GM23248 (cell line): ENCODE results near the gene STH. TPM values are rescaled to one million over a fixed set of nuclear protein-coding genes. Genes with fewer than 3 reads are reported as not detected.

Source experiments
- DNase-seq: peaks from one replicate; pipeline ENCODE4 v3.0.0-alpha.2; 2015
- H2AFZ ChIP-seq: fragments of 200-600 bp; sonication (generic); 2 replicates; pipeline ENCODE4 v1.6.1; 2016; ENCODE audit warnings: antibody characterized with exemption
- H3F3A ChIP-seq: fragments of 200-600 bp; sonication (generic); 2 replicates; pipeline ENCODE4 v1.6.1; 2016; ENCODE audit warnings: mild to moderate bottlenecking, antibody characterized with exemption, mixed run types; ENCODE audit not compliant: insufficient read depth
- H3K27ac ChIP-seq: fragments of 200-600 bp; sonication (generic); 2 replicates; pipeline ENCODE4 v1.5.1; 2016; ENCODE audit warnings: mild to moderate bottlenecking
- H3K27me3 ChIP-seq: fragments of 200-600 bp; sonication (generic); replicated peaks from 2 replicates; pipeline ENCODE4 v1.6.1; 2016; ENCODE audit warnings: mild to moderate bottlenecking; ENCODE audit not compliant: insufficient read depth
- H3K36me3 ChIP-seq: fragments of 200-600 bp; sonication (generic); 2 replicates; pipeline ENCODE4 v1.6.1; 2016; ENCODE audit warnings: low read depth, mild to moderate bottlenecking
- H3K4me1 ChIP-seq: fragments of 200-600 bp; sonication (generic); 2 replicates; pipeline ENCODE4 v1.6.1; 2016; ENCODE audit warnings: mild to moderate bottlenecking; ENCODE audit not compliant: insufficient read depth
- H3K4me2 ChIP-seq: fragments of 200-600 bp; sonication (generic); one replicate; pipeline ENCODE4 v1.6.1; 2016; ENCODE audit warnings: mild to moderate bottlenecking; ENCODE audit not compliant: unreplicated experiment
- H3K4me3 ChIP-seq: fragments of 200-600 bp; sonication (generic); 2 replicates; pipeline ENCODE4 v1.5.1; 2016; ENCODE audit warnings: mild to moderate bottlenecking
- H3K79me2 ChIP-seq: fragments of 200-600 bp; sonication (generic); 2 replicates; pipeline ENCODE4 v1.6.1; 2016; ENCODE audit warnings: mild to moderate bottlenecking; ENCODE audit not compliant: insufficient read depth
- H3K9ac ChIP-seq: fragments of 200-600 bp; sonication (generic); 2 replicates; pipeline ENCODE4 v1.6.1; 2016; ENCODE audit warnings: mild to moderate bottlenecking
- H3K9me2 ChIP-seq: fragments of 200-600 bp; sonication (generic); 2 replicates; pipeline ENCODE4 v1.6.1; 2016; ENCODE audit warnings: mixed run types, mild to moderate bottlenecking, moderate library complexity; ENCODE audit not compliant: insufficient read depth
- H3K9me3 ChIP-seq: fragments of 200-600 bp; sonication (generic); one replicate; pipeline ENCODE4 v1.6.1; 2017; ENCODE audit warnings: low read depth
- H4K20me1 ChIP-seq: fragments of 200-600 bp; sonication (generic); 2 replicates; pipeline ENCODE4 v1.6.0; 2016; ENCODE audit not compliant: insufficient read depth
- EZH2 ChIP-seq: fragments of 200-600 bp; sonication (generic); IDR thresholded peaks from 2 replicates; pipeline ENCODE4 v1.6.1; 2018; ENCODE audit warnings: antibody characterized with exemption, mild to moderate bottlenecking; ENCODE audit not compliant: insufficient read depth, poor library complexity, severe bottlenecking
- EZH2phosphoT487 ChIP-seq: fragments of 200-600 bp; sonication (generic); IDR thresholded peaks from 2 replicates; pipeline ENCODE4 v1.6.1; 2018; ENCODE audit warnings: antibody characterized with exemption, moderate library complexity, mild to moderate bottlenecking, low read depth; ENCODE audit not compliant: insufficient read depth
- WGBS, 2 experiments: methylation state at CpG; one replicate each; pipeline ENCODE4 v1.1.6; 2015 to 2017; ENCODE audit warnings: low lambda C conversion rate in 2 of 2, low coverage in 1 of 2; ENCODE audit errors: missing lambda C conversion rate in 2 of 2; 5-methylcytosine and 5-hydroxymethylcytosine counted together
- in situ Hi-C: fragments of 300-500 bp; cut with MboI; formaldehyde crosslinking; loops from 2 replicates; pipeline ENCODE4 v1.15.0; 2020
- polyA plus RNA-seq: library from polyadenylated mRNA; unstranded; fragments of >200 nt; fragmentation: Nextera tagmentation; extraction: Ambion mirVana; gene quantifications from 2 replicates; pipeline ENCODE4 v1.2.1, GENCODE V29; 2016
- total RNA-seq: library from RNA; depleted of rRNA; stranded (reverse); fragments of >200 nt; shearing (Covaris generic); gene quantifications from 2 replicates; pipeline ENCODE4 v1.2.3, GENCODE V29; 2014

Gene STH
- total and polyA plus RNA-seq, 2 experiments from 2014 or later, result not detected

GRCh38 chr17:46044989-46045388 lies 45.9 kb downstream of the STH start:
- in situ Hi-C loops, result loop anchor here (10.0 kb wide), 1 partner anchor 60 kb away; no protein-coding TSS in a partner anchor
- Histone ChIP-seq H2AFZ (no peak overlapping the region), H3K27me3 (no peaks in the 10 kb centered on the region), H3K27ac (no peak overlapping the region), H4K20me1 (no peaks in the 10 kb centered on the region), H3K36me3 (peaks cover 39% of the 10 kb centered on the region), H3K9me2 (no peaks in the 10 kb centered on the region), H3K79me2 (peaks cover 40% of the 10 kb centered on the region), H3F3A (peaks cover 11% of the 10 kb centered on the region), H3K4me2 (no peak overlapping the region), H3K9me3 (no peaks in the 10 kb centered on the region), H3K9ac (no peak overlapping the region), H3K4me3 (no peak overlapping the region), H3K4me1 (peaks cover 4% of the 10 kb centered on the region; the same call in 1 of the 2 replicates)
- 50 to 53% methylated on average over 2 of the region's 2 CpGs for WGBS, 2 experiments
- DNase-seq, result no peak
- TF ChIP-seq EZH2phosphoT487 (no peak), EZH2 (no peak)

GRCh38 chr17:46045639-46046038 lies 46.6 kb downstream of the STH start:
- peaks cover 11% of the 10 kb centered on the region for H3F3A ChIP-seq
- no peak for DNase-seq

GRCh38 chr17:46046957-46047356 lies 47.9 kb downstream of the STH start:
- in situ Hi-C loops, result loop anchor here (10.0 kb wide), 1 partner anchor 58 kb away; no protein-coding TSS in a partner anchor
- no peaks in the 10 kb centered on the region for H4K20me1 ChIP-seq
- peaks cover 8% of the 10 kb centered on the region; the same call in 1 of the 2 replicates for H3K4me1 ChIP-seq
- no peak overlapping the region for H3K4me3 ChIP-seq
- H3K9me3 ChIP-seq, result no peaks in the 10 kb centered on the region
- peaks cover 28% of the 10 kb centered on the region for H3K36me3 ChIP-seq
- no peak overlapping the region for H3K27ac ChIP-seq
- H3K79me2 ChIP-seq, result peaks cover 55% of the 10 kb centered on the region
- no peak overlapping the region for H3K4me2 ChIP-seq
- TF ChIP-seq EZH2 (no peak), EZH2phosphoT487 (no peak)
- DNase-seq, result peak; percentile 22
- H2AFZ ChIP-seq, result no peak overlapping the region
- no peak overlapping the region for H3K9ac ChIP-seq
- peaks cover 16% of the 10 kb centered on the region for H3F3A ChIP-seq
- no peaks in the 10 kb centered on the region for H3K27me3 ChIP-seq
- no peaks in the 10 kb centered on the region for H3K9me2 ChIP-seq
- WGBS, 2 experiments, result 46 to 58% methylated on average over 1 of the region's 1 CpG

More at GRCh38 chr17:46045639-46046038, 46.6 kb downstream of the STH start:
- H3K9ac ChIP-seq, result no peak overlapping the region
- H4K20me1 ChIP-seq, result no peaks in the 10 kb centered on the region
- peaks cover 4% of the 10 kb centered on the region; the same call in 1 of the 2 replicates for H3K4me1 ChIP-seq
- H3K79me2 ChIP-seq, result peaks cover 45% of the 10 kb centered on the region
- no peaks in the 10 kb centered on the region for H3K9me2 ChIP-seq
- in situ Hi-C loops, result loop anchor here (10.0 kb wide), 1 partner anchor 59 kb away; no protein-coding TSS in a partner anchor
- H3K4me2 ChIP-seq, result no peak overlapping the region
- no peaks in the 10 kb centered on the region for H3K27me3 ChIP-seq
- TF ChIP-seq EZH2phosphoT487 (no peak), EZH2 (no peak)
- H2AFZ ChIP-seq, result no peak overlapping the region
- H3K9me3 ChIP-seq, result no peaks in the 10 kb centered on the region
- H3K36me3 ChIP-seq, result peaks cover 37% of the 10 kb centered on the region
- H3K4me3 ChIP-seq, result no peak overlapping the region
- H3K27ac ChIP-seq, result no peak overlapping the region
- 64 to 72% methylated on average over 3 of the region's 3 CpGs for WGBS, 2 experiments

GRCh38 chr17:46047398-46047797 lies 48.3 kb downstream of the STH start:
- Histone ChIP-seq H3K79me2 (peaks cover 55% of the 10 kb centered on the region), H4K20me1 (no peaks in the 10 kb centered on the region), H3K9ac (no peak overlapping the region), H3K4me2 (no peak overlapping the region), H3K36me3 (peaks cover 28% of the 10 kb centered on the region), H3K4me1 (peaks cover 9% of the 10 kb centered on the region; the same call in 1 of the 2 replicates), H3K27me3 (no peaks in the 10 kb centered on the region), H2AFZ (no peak overlapping the region), H3K9me2 (no peaks in the 10 kb centered on the region), H3K4me3 (no peak overlapping the region), H3K9me3 (no peaks in the 10 kb centered on the region), H3F3A (peaks cover 16% of the 10 kb centered on the region), H3K27ac (no peak overlapping the region)
- in situ Hi-C loops, result loop anchor here (10.0 kb wide), 1 partner anchor 57 kb away; no protein-coding TSS in a partner anchor
- 90 to 94% methylated on average over 5 of the region's 5 CpGs for WGBS, 2 experiments
- TF ChIP-seq EZH2 (no peak), EZH2phosphoT487 (no peak)
- DNase-seq, result no peak
